PFSK-1 (cell line): ENCODE measurements around the gene APP.

ENCODE experiments used
- FOXP2 ChIP-seq: optimal IDR thresholded peaks from 2 replicates; pipeline ENCODE3; 2011; ENCODE audit warnings: borderline replicate concordance, control low read depth, inconsistent platforms; ENCODE audit not compliant: insufficient read depth; ENCODE audit errors: extremely low read length, extremely low read depth
- POLR2AphosphoS5 ChIP-seq: IDR thresholded peaks from 2 replicates; pipeline ENCODE4 v1.6.1; 2012; ENCODE audit warnings: low read depth, mild to moderate bottlenecking, control low read depth, low read length, moderate library complexity
- REST ChIP-seq, 2 experiments: IDR thresholded peaks; 2 replicates each; pipeline versions ENCODE4 v1.6.1 to v1.8.0; 2011 to 2012; ENCODE audit warnings: low read depth in 2 of 2, low read length in 2 of 2, control low read depth in 1 of 2, inconsistent platforms in 1 of 2, mild to moderate bottlenecking in 1 of 2, moderate library complexity in 1 of 2; ENCODE audit not compliant: insufficient read depth in 1 of 2
- SIN3A ChIP-seq: IDR thresholded peaks from 2 replicates; pipeline ENCODE4 v1.6.1; 2012; ENCODE audit warnings: mild to moderate bottlenecking, low read length, moderate library complexity, borderline replicate concordance; ENCODE audit not compliant: insufficient read depth
- TAF1 ChIP-seq: IDR thresholded peaks from 2 replicates; pipeline ENCODE4 v1.6.1; 2012; ENCODE audit warnings: low read length, control low read depth, borderline replicate concordance; ENCODE audit not compliant: insufficient read depth

Gene APP

GRCh38 chr21:26041431-26042180, 129.0 kb downstream of the APP start:
- TF ChIP-seq POLR2AphosphoS5 (no peak), SIN3A (no peak), REST (IDR thresholded peaks at IDR 0.05; ENCODE audit: insufficient read depth in 1 of 2, low read depth in 2 of 2, low read length in 2 of 2) (no peak), FOXP2 (no peak), TAF1 (no peak)

GRCh38 chr21:26036916-26037315, 133.7 kb downstream of the APP start:
- TF ChIP-seq POLR2AphosphoS5 (no peak), TAF1 (no peak), REST (IDR thresholded peaks at IDR 0.05; ENCODE audit: insufficient read depth in 1 of 2, low read depth in 2 of 2, low read length in 2 of 2) (no peak), FOXP2 (no peak), SIN3A (no peak)

GRCh38 chr21:26032263-26032662, 138.3 kb downstream of the APP start:
- TF ChIP-seq FOXP2 (no peak), TAF1 (no peak), REST (IDR thresholded peaks at IDR 0.05; ENCODE audit: insufficient read depth in 1 of 2, low read depth in 2 of 2, low read length in 2 of 2) (no peak), POLR2AphosphoS5 (no peak), SIN3A (no peak)

- no peak for TF ChIP-seq FOXP2
- TF ChIP-seq REST (IDR thresholded peaks at IDR 0.05; ENCODE audit: insufficient read depth in 1 of 2, low read depth in 2 of 2, low read length in 2 of 2) = no peak
- TF ChIP-seq TAF1 = no peak
Observed at GRCh38 chr21:26028183-26028582, 142.4 kb downstream of the APP start.

GRCh38 chr21:26027696-26028095, 142.9 kb downstream of the APP start:
- TF ChIP-seq FOXP2 (no peak), REST (IDR thresholded peaks at IDR 0.05; ENCODE audit: insufficient read depth in 1 of 2, low read depth in 2 of 2, low read length in 2 of 2) (no peak), SIN3A (no peak), TAF1 (no peak), POLR2AphosphoS5 (no peak)
